Measurements from ENCODE around the gene ACTR5.
"Not testable (repeated sequence)": the region's sequence is repeated elsewhere in the genome, so short reads cannot be mapped to it uniquely, and the experiment has no call there.

ACTR5 gene

DNA sequence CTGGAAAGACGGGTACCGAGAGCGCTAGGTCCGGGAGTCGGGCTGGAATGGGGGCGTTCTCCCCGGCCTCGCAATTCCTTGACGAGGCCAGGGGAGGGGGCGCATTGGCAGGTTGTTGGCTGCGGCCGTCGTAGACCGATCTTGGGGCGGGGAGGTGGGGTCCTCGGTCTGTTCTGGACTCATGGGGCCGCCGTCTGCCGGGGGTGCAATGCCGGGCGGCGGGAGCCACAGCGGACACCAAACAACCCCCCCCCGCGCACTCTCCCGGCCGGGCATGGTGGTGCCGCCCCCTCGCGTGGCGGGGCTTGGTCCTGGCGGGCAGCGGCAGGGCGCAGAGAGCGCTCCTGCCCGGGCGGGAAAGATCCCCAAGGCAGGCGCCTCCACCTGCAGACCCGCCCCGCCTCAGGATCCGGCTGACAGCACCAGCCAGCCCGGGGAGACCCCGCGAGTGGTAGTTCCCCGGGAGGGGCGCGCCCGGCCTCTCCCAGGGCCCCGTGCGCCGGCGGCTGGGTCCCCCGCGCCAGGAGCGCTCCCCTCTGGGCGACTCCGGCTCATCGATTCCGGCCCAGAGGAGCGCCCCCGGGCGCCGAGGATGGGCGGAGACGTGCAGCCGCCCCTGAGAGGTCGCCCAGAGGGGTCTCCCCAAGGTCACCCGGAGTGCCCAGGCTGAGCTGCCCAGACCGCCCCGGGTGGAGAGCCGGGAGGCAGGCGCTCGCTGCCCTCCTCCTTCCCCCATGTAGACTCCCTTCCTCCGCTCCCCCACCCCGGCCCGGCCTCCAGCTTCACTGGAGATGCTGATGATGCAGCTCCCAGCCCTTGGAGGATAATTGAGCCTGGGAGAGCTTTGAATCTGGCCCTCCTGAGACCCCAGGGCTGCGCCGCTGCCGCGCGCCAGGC is 57.9 kb downstream of the ACTR5 start:
- DNase-seq (ENCODE audit: low read depth), result no peak

- DNase-seq (ENCODE audit: low read depth), result no peak
Measured at GRCh38 chr20:38806855-38807655, 58.8 kb downstream of the ACTR5 start.

GRCh38 chr20:38809942-38810341 is 61.7 kb downstream of the ACTR5 start:
- no peak for DNase-seq (ENCODE audit: low read depth)

DNA sequence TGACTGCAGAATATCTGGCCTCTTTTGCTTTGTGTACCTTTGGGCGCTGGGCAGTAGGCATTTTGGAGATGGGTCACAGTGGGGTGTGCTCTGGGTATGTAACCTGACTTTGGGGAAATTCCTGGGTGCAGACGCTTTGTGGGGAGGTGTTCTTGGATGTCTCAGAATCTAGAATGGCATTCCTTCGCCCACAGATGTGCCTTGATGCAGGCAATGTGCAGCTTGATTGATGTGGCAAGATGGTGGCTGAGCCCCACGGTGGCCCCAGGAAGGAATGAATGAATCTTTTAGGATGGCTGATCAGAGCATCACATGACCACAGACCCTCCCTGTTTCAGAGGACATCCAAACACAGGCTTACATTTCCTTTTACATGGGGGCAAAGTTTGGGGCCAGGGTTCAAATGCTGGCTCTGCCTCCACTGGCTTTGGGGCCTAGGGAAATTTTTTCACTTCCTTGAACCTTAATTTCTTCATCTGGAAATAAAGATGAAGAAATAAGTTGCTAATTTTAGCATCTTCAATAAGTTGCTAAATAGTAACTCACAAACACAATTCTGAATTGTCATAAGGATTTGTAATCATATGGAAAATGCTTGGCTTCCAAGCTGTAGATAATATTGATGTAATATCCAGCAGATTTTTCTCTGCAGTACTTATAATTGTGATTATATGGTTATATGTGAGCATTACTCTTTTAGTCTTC is 62.8 kb downstream of the ACTR5 start:
- no peak for DNase-seq (ENCODE audit: low read depth)

DNA sequence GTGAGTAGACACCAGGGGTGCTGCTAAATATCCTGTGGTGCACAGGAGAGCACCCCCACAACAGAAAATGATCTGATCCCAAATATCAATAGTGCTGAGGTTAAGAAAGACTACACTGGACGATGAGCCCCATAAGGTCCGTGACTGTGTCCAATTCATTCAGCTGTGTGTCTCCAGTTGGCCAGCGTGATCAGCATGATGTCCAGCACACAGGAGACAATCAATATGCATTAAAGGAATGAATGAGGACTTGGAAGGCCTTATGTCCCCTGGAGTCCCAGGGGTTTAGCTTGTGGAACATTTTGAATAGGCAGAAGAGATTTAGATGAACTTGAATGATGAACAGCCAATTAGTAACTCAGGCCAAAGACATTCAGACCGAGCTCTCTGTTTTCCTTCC is 63.5 kb downstream of the ACTR5 start:
- DNase-seq (ENCODE audit: low read depth), result no peak

DNA sequence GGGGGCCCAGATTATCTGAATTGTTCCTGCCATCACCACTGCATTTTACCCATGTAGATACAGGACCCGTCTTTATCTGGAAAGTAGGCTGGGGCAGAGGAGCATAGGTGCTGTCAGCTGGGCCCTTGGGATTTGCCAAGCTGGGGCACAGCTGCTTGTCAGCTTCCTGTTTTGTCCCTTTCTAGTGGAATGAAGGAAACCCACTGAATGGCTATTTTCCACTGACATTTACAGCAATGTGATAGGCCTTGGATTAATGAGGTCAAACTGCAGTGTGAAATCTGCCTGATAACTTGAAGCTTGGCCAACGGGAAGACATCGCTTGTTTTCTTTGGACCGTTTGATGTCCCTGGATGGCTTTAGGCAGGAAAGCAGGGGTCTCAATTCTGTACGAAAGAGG is 63.9 kb downstream of the ACTR5 start:
- DNase-seq (ENCODE audit: low read depth), result no peak

GRCh38 chr20:38812709-38813573 is 64.7 kb downstream of the ACTR5 start:
- no peak for DNase-seq (ENCODE audit: low read depth)

GRCh38 chr20:38813574-38813962 is 65.3 kb downstream of the ACTR5 start:
- not testable (repeated sequence) for DNase-seq (ENCODE audit: low read depth)

GRCh38 chr20:38815446-38815845 is 67.2 kb downstream of the ACTR5 start:
- DNase-seq (ENCODE audit: low read depth), result no peak

- DNase-seq (ENCODE audit: low read depth), result no peak
Measured at GRCh38 chr20:38818113-38819065, 70.1 kb downstream of the ACTR5 start.
